HG03442 (cell line): Measurements from ENCODE around the gene ZNF777.
"Not testable (repeated sequence)": the region's sequence is repeated elsewhere in the genome, so short reads cannot be mapped to it uniquely, and the experiment has no call there.

Source experiments
- ATAC-seq: cut with Tn5 transposase; IDR thresholded peaks from one replicate; pipeline ENCODE4 v1.9.1; 2021; ENCODE audit warnings: mild to moderate bottlenecking, moderate library complexity; ENCODE audit not compliant: unreplicated experiment

Gene ZNF777

GRCh38 chr7:149420006-149420405 lies 40.9 kb downstream of the ZNF777 start:
- ATAC-seq = no peak

GRCh38 chr7:149415391-149416071 lies 45.3 kb downstream of the ZNF777 start:
- peak; percentile 21 for ATAC-seq

GRCh38 chr7:149414745-149415390 lies 46.0 kb downstream of the ZNF777 start:
- peak; percentile 62 for ATAC-seq

DNA sequence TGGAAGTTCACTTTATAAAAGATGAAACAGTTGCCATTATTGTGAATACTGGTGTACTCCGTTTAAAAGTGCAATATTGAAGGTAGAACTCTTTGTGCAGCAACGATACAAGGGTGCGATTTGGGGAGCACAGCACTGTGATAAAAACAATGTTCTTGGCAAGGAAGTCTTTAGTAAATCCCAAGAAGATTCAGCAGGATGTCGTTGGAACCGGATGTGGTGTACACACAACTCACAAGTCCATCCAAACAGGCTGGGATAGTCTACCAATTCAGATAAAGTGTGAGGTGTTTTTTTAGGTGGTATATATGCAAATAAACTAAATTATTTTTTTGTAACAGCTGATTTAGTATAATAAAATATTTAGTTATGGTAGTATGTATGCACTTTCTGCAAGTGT lies 46.7 kb downstream of the ZNF777 start:
- no peak for ATAC-seq

DNA sequence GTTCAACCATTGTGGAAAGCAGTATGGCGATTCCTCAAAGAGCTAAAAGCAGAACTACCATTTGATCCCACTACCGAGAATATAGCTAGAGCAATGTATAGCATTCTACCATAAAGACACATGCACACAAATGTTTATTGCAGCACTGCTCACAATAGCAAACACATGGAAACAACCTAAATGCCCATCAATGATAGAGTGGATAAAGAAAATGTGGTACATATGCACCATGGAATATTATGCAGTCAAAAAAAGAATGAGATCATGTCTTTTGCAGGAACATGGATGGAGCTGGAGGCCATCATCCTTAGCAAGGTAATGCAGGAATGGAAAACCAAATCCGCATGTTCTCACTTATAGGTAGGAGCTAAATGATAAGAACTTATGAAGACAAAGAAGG lies 47.8 kb downstream of the ZNF777 start:
- ATAC-seq = not testable (repeated sequence)

GRCh38 chr7:149409895-149410294 lies 51.0 kb downstream of the ZNF777 start:
- ATAC-seq = peak; percentile 88

- ATAC-seq = no peak
Observed at GRCh38 chr7:149404825-149405224, 56.0 kb downstream of the ZNF777 start.

DNA sequence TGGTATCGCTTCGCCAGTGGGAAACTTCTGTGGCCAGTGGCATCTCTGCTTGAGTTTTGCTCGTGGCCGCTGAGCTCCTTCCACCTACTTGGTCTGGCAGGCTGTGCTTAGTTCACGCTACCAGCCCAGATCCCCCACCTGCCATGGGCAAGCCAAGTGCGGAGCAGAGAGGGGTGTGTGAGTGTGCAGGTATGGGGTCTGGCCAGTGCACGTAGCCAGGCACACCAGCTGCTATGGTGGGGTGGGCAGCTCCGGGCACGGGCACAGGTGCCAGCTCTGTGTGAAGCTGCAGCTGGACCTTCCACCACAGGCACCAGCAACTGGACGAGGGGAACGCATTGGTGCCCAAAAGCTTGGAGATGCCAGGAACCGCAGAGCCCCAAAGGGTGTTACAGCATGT lies 56.5 kb downstream of the ZNF777 start:
- no peak for ATAC-seq

DNA sequence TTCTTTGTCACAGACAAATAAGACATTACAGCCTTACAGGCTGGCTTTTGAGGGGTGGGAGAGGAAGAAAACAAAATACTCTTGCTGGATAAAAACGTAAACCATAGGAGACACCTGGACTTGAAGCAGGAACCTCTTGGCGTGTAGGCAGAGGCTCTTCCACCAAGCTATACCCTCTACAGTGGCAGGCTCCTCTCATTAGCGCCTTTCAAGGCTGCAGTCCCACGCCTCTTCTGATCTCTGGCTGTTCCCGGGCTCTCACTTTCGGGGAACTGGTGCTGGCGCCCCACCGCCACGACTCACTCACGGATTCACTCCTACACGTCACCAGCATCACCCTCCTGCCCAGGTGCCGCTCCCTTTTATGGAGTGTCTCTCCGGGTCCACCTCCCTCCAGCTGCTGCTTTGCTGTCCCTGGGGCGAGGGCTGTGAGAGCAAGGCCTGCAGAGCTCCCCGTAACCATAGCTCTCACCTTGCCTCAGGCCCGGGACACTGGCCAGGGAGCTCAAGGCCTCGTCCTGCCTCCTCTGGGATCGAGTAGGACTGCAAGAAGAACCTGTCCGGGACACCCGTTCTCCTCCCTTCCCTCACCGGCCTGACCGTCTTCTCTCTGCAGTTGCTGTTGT lies 62.6 kb downstream of the ZNF777 start:
- no peak for ATAC-seq

GRCh38 chr7:149397470-149398043 lies 63.3 kb downstream of the ZNF777 start:
- no peak for ATAC-seq

DNA sequence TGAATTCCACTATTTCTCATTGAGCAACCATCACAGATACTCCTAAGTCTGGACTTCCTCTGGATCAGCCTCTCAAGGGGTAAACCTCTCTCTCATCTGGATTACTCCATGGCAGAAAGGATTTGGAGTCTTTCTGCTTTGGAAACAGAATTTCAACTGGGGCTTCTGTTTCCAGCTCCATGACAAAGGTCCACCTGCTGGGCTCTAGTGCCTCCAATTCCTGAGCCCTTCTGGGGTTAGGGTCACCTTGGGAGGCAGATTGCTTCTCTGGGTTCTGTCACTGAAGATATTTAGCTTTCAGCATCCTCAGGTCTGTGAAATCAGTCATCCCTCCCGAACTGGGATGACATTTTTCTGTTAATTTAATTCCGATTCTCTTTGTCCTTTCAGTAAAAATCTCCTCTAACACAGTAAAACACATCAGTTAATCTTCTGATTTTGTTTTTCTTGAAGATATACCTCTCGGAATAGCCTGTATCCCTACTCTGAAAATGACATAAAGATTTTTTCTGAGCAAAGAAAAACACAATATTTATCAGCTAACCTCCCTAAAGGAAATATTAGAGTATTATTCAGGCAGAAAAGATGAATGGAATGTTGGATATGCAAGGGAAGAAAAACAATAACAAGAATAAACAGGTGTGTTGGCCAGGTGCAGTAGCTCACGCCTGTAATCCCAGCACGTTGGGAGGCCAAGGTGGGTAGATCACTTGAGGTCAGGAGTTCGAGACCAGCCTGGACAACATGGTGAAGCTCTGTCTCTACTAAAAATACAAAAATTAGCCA lies 72.1 kb downstream of the ZNF777 start:
- not testable (repeated sequence) for ATAC-seq

GRCh38 chr7:149386514-149386913 lies 74.3 kb downstream of the ZNF777 start:
- ATAC-seq = not testable (repeated sequence)

DNA sequence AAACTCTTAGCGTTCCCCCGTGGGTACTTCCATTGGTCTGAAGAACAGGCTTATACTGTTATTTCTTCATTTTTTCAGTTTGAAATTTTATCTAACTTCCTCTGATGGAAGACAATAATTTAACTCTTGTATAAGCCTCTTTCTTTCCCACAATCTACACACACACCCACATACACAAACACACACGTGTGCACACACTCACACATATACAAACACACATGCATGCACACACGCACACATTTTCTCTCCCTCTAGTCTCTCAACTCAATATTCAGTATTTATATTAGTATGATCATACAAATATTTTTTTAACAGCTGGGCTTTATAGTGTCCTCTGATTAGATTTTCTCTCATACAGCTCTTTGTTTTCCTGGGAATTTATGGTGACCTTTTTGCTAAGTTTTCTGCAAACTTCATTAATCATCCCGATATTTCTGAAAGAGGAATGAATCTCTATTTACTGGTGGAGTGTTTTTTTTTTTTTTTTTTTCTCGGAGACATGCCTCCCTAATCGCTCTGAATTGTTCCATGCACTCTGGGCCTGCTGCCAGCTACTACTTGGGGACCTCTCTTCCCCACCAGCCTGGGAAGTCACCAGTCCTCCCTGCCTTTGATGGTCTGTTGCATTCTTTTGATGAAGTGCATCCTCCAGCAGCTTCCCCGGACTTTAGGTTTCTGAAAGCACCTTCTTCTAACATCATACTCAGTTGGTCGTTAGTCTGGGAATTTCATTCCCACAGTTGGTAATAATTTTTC lies 75.5 kb downstream of the ZNF777 start:
- no peak for ATAC-seq
